Activated CD8-positive, alpha-beta T cell treated with anti-CD3 and anti-CD28 coated beads, Interleukin-2, amount 10 ng/mL, durations not matched to agents 7 days and 5 days (primary cell): ENCODE measurements around the gene DOCK4. TPM values are rescaled to one million over a fixed set of nuclear protein-coding genes. Genes with fewer than 3 reads are reported as not detected.

Experiments
- ATAC-seq: fragments of 150-1000 bp; cut with Tn5 transposase; one replicate; pipeline ENCODE4 v1.10.0; 2021; ENCODE audit warnings: moderate library complexity
- CTCF ChIA-PET: fragments of 350-600 bp; sonication (Branson Sonifier 250); formaldehyde crosslinking; loops from one replicate; lab custom pipeline; 2021; ENCODE audit warnings: antibody characterized with exemption; lab: Charles Lee
- POLR2A ChIA-PET: fragments of 350-600 bp; sonication (Branson Sonifier 250); formaldehyde crosslinking; loops from one replicate; lab custom pipeline; 2021; ENCODE audit warnings: antibody characterized with exemption; lab: Charles Lee
- DNase-seq: peaks from one replicate; pipeline ENCODE4 v3.0.0-alpha.2; 2020
- H3K27ac Mint-ChIP-seq: one replicate; pipeline ENCODE4 v1.8.0; 2021; ENCODE audit warnings: mild to moderate bottlenecking, mixed read lengths
- H3K27me3 Mint-ChIP-seq: one replicate; pipeline ENCODE4 v1.8.0; 2021; ENCODE audit warnings: low read depth, mixed read lengths
- H3K36me3 Mint-ChIP-seq: one replicate; pipeline ENCODE4 v1.8.0; 2021; ENCODE audit warnings: low read depth, mixed read lengths
- H3K4me1 Mint-ChIP-seq: one replicate; pipeline ENCODE4 v1.8.0; 2021; ENCODE audit warnings: low read depth, mixed read lengths
- H3K4me3 Mint-ChIP-seq: one replicate; pipeline ENCODE4 v1.8.0; 2021; ENCODE audit warnings: mild to moderate bottlenecking, mixed read lengths
- H3K9me3 Mint-ChIP-seq: one replicate; pipeline ENCODE4 v1.8.0; 2022; ENCODE audit warnings: mixed read lengths; ENCODE audit not compliant: insufficient read depth
- total RNA-seq, 2 experiments: library from RNA; stranded (reverse); gene quantifications; one replicate each; pipeline ENCODE4 v1.2.3, GENCODE V29; 2021

Gene DOCK4
- total RNA-seq, 2 experiments from 2014 or later, result 0.10 to 0.18 TPM

DNA sequence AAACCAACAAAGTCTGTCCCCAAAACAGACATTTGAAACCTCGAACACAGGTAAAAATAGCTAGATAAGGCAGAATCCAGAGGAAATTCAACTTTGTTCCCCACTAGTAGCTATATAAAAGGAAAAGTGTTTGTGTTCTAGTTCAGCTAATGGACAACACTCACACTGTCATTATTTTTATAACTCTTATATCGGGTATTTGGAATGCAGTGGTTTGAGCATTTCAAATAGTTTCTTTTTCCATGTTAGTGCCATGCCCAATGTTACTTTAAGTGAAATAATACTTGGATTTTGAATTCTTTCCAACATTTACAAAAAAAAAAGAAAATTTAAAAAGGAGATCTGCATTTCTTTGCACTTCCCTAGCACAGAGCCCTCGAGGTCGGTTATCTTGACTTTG is 213.6 kb downstream of the DOCK4 start:
- no peak for ATAC-seq
- no peak overlapping the region for H3K27ac Mint-ChIP-seq
- POLR2A ChIA-PET, result no interaction called here
- H3K4me3 Mint-ChIP-seq, result no peak overlapping the region
- H3K4me1 Mint-ChIP-seq, result no peaks in the 10 kb centered on the region
- H3K9me3 Mint-ChIP-seq, result no peaks in the 10 kb centered on the region
- no peaks in the 10 kb centered on the region for H3K36me3 Mint-ChIP-seq
- no peaks in the 10 kb centered on the region for H3K27me3 Mint-ChIP-seq
- DNase-seq, result no peak
- CTCF ChIA-PET, result no interaction called here

DNA sequence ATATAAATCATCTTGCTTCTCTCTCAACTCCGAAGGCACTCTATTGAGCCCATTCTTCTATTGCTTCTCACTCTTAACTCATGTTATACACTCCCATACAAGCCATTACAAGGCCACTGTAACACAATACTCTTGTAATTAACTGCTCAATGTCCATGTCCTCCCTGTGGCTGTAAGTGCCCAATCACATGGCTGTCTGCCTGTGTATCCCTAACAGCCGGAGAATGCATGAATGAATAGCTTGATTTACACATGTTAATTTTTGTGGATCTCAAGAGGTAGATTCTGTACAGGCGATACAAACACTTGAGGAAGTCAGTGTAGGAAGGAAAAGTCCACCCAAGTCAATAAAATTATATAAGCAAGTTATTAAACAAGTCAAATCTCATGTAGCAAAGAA is 215.6 kb downstream of the DOCK4 start:
- no peaks in the 10 kb centered on the region for H3K4me1 Mint-ChIP-seq
- no peak overlapping the region for H3K27ac Mint-ChIP-seq
- DNase-seq, result no peak
- no peak for ATAC-seq
- ChIA-PET POLR2A (no interaction called here), CTCF (no interaction called here)
- H3K27me3 Mint-ChIP-seq, result no peaks in the 10 kb centered on the region
- no peaks in the 10 kb centered on the region for H3K36me3 Mint-ChIP-seq
- H3K4me3 Mint-ChIP-seq, result no peak overlapping the region
- no peaks in the 10 kb centered on the region for H3K9me3 Mint-ChIP-seq

DNA sequence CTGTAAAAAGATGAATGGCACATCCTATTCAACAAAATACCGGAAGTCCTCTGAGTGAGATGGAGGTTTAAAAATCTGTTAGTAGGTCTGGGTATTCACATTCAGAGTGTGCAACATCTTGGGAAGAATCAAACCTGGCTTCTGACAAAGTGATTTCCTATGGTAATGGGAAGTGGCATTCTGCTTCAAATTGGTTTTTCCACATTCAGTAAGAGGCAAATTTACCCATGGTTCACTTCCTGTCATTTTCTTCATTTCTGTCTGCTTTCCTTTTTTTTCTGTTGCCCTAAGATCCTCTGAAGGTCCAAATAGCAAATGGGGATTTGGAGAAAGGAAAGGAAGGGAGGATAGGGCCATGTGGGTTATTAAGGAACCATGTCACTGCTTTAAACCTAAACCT is 218.3 kb downstream of the DOCK4 start:
- H3K27ac Mint-ChIP-seq, result no peak overlapping the region
- ATAC-seq (no peak), DNase-seq (no peak)
- CTCF ChIA-PET, result no interaction called here
- H3K4me3 Mint-ChIP-seq, result no peak overlapping the region
- peaks cover 3% of the 10 kb centered on the region for H3K27me3 Mint-ChIP-seq
- H3K4me1 Mint-ChIP-seq, result no peaks in the 10 kb centered on the region
- H3K9me3 Mint-ChIP-seq, result no peaks in the 10 kb centered on the region
- POLR2A ChIA-PET, result no interaction called here
- H3K36me3 Mint-ChIP-seq, result no peaks in the 10 kb centered on the region

DNA sequence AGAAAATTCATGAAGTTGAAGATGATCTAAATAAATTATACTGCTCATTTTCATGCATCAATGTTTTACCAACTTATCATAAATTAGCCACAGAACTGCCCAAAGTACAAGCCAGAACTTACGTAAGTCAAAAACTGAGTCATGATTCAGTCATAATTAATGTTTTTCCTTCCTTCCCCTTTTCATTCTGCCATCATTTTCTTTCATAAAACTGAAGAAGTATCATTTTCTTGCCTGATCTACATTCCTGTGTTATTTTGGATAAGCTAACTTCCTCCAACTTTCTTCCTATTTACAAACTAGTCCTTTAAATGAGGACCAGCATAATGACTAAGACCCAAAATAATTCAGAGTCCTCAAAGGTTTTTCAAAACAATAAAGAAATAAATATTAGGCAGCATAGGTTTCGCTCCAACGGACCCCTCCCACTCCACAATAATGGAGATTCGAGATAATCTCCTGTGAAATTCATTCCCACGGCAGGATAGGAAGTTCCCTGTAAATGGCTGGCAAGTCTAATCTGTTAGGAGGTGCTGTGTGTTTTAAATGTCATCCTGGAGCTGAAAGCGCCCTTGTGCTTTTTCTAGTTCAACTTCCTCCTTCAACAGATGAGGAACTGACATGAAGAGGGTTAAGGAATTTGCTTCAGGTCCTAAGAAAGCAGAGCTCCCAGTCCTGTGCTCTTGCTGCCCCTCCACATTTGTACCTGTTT is 218.9 kb downstream of the DOCK4 start:
- ATAC-seq, result no peak
- CTCF ChIA-PET, result no interaction called here

DNA sequence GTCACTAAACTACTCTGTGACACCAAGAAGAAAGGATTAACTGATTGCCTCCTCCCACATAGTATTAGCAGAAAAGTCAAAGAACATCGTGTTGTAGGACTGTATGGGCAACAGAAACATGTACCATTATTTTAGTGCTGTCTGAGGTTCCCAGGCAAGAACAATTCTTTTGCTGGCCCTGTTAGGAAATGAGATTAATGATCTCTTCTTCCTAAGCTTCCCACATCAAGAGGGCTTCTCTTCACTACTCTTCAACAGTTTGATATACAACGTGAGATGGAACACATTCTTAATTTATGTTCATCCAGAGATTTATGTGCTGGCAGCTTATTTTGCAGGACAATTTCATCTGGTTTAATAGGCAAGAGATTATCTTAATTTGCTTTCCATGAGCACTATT is 219.6 kb downstream of the DOCK4 start:
- no peak for DNase-seq
- ChIA-PET CTCF (no interaction called here), POLR2A (no interaction called here)
- Mint-ChIP-seq H3K27me3 (peaks cover 3% of the 10 kb centered on the region), H3K9me3 (no peaks in the 10 kb centered on the region), H3K4me1 (no peaks in the 10 kb centered on the region), H3K4me3 (no peak overlapping the region), H3K27ac (no peak overlapping the region), H3K36me3 (no peaks in the 10 kb centered on the region)
- ATAC-seq, result no peak

More for the DNA sequence above, 218.9 kb downstream of the DOCK4 start:
- Mint-ChIP-seq H3K27ac (no peak overlapping the region), H3K27me3 (peaks cover 3% of the 10 kb centered on the region), H3K9me3 (no peaks in the 10 kb centered on the region), H3K36me3 (no peaks in the 10 kb centered on the region), H3K4me1 (no peaks in the 10 kb centered on the region), H3K4me3 (no peak overlapping the region)
- POLR2A ChIA-PET, result no interaction called here
- DNase-seq, result no peak

DNA sequence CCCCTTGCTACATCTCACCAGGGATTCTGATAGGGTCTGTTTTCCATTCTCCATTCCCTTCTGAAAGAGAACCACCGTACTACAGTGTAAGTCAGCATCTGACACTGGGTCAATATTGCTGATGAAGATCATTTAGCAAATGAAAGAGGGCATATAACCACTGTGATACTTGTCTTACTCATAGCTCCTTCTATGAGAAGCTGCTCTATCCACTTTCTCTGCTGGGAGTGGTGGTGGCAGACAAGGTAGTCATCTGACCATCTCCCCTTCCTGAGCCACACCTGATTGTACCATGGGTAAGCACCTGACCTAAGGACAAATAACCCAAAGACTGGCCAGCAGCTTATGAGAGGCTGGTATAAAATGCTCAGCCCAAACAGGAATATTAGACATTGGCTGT is 220.4 kb downstream of the DOCK4 start:
- Mint-ChIP-seq H3K27me3 (peaks cover 3% of the 10 kb centered on the region), H3K36me3 (no peaks in the 10 kb centered on the region), H3K4me3 (no peak overlapping the region), H3K4me1 (no peaks in the 10 kb centered on the region), H3K9me3 (no peaks in the 10 kb centered on the region), H3K27ac (no peak overlapping the region)
- ChIA-PET POLR2A (no interaction called here), CTCF (no interaction called here)
- DNase-seq, result no peak
- no peak for ATAC-seq

DNA sequence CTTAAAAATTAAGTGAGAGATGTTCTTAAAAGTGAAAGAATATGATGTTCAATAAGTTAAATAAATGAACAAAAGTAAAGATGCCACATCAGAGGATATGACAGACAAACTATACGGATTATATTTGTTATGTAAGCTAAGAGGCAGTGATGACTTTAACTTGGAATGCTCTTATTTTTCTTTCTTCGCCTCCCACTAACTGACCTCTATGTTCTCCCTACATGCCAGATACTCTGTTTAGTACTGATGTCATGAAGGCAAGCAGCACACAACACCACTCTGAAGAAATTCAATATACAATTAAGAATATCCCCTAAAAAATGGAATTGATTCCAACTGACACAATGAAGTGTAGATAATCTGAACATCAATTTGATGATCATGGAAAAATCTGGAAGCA is 223.4 kb downstream of the DOCK4 start:
- Mint-ChIP-seq H3K27ac (no peak overlapping the region), H3K36me3 (no peaks in the 10 kb centered on the region), H3K27me3 (peaks cover 5% of the 10 kb centered on the region), H3K9me3 (no peaks in the 10 kb centered on the region), H3K4me3 (no peak overlapping the region), H3K4me1 (no peaks in the 10 kb centered on the region)
- no peak for ATAC-seq
- DNase-seq, result no peak
- CTCF ChIA-PET, result no interaction called here
- POLR2A ChIA-PET, result no interaction called here

DNA sequence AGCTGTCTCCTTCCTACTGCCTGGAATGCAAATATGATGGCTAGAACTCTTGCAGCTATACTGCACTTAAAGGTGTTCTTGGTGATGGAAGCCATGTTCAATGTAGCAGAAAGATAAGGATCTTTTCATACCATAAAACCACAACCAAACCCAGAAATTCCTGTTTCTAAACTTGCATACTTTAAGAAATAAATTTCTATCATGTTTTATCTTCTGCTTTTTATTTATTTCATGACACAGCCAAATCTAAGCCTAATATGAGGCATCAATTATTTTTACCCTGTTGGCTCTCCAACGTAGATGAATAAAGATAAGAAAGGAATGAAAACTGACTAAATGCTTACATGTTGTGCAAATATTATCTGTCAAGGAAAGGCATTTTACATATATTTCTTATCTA is 224.1 kb downstream of the DOCK4 start:
- CTCF ChIA-PET, result no interaction called here
- POLR2A ChIA-PET, result no interaction called here
- ATAC-seq (no peak), DNase-seq (no peak)
- Mint-ChIP-seq H3K27ac (no peak overlapping the region), H3K36me3 (no peaks in the 10 kb centered on the region), H3K4me1 (no peaks in the 10 kb centered on the region), H3K9me3 (no peaks in the 10 kb centered on the region), H3K27me3 (peaks cover 5% of the 10 kb centered on the region), H3K4me3 (no peak overlapping the region)

DNA sequence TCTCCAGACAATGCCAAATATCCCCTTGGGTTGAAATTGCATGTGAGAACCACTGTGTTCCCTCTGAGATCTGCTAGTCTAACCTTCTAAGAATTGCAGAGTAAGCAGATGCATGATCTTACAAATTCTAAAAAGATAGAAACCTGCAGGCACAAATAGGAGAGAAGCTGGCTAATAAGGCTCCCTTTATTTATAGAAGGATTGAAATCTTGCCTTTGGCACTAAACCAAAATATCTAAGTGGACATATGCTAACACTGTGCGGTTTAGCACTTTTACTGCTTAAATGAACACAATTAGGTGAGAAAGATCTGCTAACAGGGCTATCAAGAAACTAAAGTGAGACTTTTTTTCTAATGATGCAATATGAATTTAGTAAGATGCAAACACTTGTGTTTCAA is 225.5 kb downstream of the DOCK4 start:
- POLR2A ChIA-PET, result no interaction called here
- CTCF ChIA-PET, result no interaction called here
- peaks cover 5% of the 10 kb centered on the region for H3K27me3 Mint-ChIP-seq
- no peak overlapping the region for H3K4me3 Mint-ChIP-seq
- ATAC-seq (no peak), DNase-seq (no peak)
- H3K27ac Mint-ChIP-seq, result no peak overlapping the region
- H3K9me3 Mint-ChIP-seq, result no peaks in the 10 kb centered on the region
- no peaks in the 10 kb centered on the region for H3K4me1 Mint-ChIP-seq
- H3K36me3 Mint-ChIP-seq, result no peaks in the 10 kb centered on the region

DNA sequence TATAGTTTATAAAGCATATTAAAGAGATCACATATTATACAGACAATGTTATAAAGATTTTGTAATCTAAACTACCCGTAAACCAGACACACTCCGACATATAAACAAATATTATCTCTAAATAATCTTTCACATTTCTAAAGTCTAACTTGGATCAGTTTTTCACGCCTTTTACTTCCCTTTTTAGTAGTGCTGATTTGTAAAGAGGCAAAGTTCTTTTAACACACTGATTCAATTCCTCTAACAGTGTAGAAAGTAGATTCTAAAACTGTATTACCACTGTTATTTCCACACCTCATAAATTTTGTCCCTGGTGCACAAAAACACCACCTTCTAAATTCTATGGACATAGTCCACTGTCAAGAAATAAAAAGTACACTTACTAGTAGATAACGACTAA is 230.9 kb downstream of the DOCK4 start:
- ATAC-seq, result no peak
- no peak for DNase-seq
- H3K9me3 Mint-ChIP-seq, result no peaks in the 10 kb centered on the region
- H3K27ac Mint-ChIP-seq, result no peak overlapping the region
- no peak overlapping the region for H3K4me3 Mint-ChIP-seq
- ChIA-PET CTCF (no interaction called here), POLR2A (no interaction called here)
- no peaks in the 10 kb centered on the region for H3K36me3 Mint-ChIP-seq
- H3K27me3 Mint-ChIP-seq, result peaks cover 2% of the 10 kb centered on the region
- H3K4me1 Mint-ChIP-seq, result no peaks in the 10 kb centered on the region

DNA sequence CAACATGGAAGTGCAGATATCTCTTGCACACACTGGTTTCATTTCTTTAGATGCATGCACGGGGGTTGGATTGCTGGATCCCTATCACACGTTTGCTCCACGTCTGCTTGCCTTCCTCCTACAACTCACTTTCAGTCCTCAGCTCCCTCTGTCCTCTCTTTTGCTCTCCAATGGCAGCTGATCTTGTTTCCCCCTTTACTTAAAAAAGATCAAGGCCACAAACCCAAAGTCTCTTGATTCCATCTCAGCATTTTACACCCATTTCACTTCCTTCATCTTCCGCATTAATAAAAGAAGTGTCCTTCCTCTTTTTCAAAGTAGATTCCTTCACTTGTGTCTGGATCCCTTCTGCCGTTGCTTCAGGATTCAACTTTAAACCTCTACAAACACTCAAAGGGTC is 245.2 kb downstream of the DOCK4 start:
- Mint-ChIP-seq H3K4me3 (no peak overlapping the region), H3K27me3 (peaks cover 3% of the 10 kb centered on the region), H3K36me3 (no peaks in the 10 kb centered on the region), H3K9me3 (no peaks in the 10 kb centered on the region), H3K27ac (no peak overlapping the region), H3K4me1 (no peaks in the 10 kb centered on the region)
- CTCF ChIA-PET, result no interaction called here
- POLR2A ChIA-PET, result interaction anchor here (0.6 kb wide), 1 partner anchor 153 kb away, joined by 3 read pairs; no protein-coding TSS in a partner anchor
- ATAC-seq (no peak), DNase-seq (no peak)

DNA sequence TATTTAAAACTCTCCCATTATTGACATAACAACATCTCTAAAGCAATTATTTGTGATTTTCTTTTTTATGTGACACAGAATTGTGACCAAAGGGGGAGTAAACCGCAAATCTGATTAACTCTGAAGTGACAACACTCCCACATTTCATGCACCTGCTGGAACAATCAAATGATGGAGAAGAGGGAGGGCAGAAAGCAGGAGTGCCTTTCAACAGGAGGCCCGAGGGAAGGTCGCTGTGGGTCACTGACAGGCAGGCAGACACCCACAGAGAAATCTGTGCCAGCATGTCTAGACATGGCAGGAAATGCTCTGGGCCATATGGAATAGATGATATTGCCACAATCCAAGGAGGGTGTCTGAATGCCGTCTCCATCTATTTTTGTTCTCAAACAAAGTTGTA is 247.3 kb downstream of the DOCK4 start:
- POLR2A ChIA-PET, result no interaction called here

DNA sequence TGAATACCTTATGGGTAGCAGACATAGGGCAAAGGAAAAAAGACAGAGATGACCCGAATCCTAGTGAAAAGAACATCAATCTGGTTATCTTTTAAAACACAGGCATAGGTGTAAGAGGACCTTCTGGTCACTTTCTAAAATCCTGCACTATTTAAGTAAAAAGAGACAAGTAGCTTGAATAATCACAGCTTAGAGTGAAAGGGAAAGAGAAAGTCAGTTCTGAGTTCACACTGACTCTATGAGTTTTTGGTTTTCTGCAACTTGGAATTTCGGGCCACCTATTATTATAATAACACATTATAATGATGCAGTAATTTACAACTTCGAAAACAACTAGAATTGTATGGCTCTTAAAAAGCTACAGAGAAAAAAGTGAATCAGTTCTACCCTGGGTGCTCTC is 247.8 kb downstream of the DOCK4 start:
- Mint-ChIP-seq H3K36me3 (no peaks in the 10 kb centered on the region), H3K27ac (no peak overlapping the region), H3K4me3 (no peak overlapping the region), H3K9me3 (no peaks in the 10 kb centered on the region), H3K4me1 (no peaks in the 10 kb centered on the region), H3K27me3 (peaks cover 3% of the 10 kb centered on the region)
- DNase-seq (no peak), ATAC-seq (no peak)
- ChIA-PET CTCF (no interaction called here), POLR2A (no interaction called here)

More for the DNA sequence above, 247.3 kb downstream of the DOCK4 start:
- Mint-ChIP-seq H3K9me3 (no peaks in the 10 kb centered on the region), H3K27ac (no peak overlapping the region), H3K4me3 (no peak overlapping the region), H3K4me1 (no peaks in the 10 kb centered on the region), H3K36me3 (no peaks in the 10 kb centered on the region), H3K27me3 (peaks cover 3% of the 10 kb centered on the region)
- DNase-seq (no peak), ATAC-seq (no peak)
- CTCF ChIA-PET, result no interaction called here
